Fibroblast of peridontal ligament (primary cell): ENCODE measurements around the gene TSPAN9.

Source experiments
- DNase-seq: peaks from one replicate; pipeline ENCODE4 v3.0.0-alpha.2; 2010; ENCODE audit errors: extremely low read depth

The TSPAN9 gene

DNA sequence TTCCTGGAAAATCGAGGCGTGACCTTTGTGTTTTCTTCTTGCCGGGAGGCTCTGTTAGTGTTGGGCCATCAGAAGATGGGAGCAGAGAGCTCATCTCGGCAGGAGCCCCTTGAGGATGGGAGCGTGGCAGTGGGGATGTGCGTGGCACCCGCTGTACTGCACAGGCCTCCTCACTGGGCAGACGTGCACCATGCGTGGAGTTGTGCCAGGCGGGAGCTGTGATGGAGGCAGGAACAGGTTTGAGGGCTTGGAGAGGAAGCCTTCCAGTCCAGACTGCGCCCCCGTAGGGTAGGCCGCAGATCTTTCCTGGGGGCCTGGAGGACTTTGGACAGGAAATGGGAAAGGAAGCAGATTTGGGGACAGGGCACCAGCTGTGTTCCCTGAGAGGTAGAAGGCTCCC is 197.5 kb downstream of the TSPAN9 start:
- no peak for DNase-seq

DNA sequence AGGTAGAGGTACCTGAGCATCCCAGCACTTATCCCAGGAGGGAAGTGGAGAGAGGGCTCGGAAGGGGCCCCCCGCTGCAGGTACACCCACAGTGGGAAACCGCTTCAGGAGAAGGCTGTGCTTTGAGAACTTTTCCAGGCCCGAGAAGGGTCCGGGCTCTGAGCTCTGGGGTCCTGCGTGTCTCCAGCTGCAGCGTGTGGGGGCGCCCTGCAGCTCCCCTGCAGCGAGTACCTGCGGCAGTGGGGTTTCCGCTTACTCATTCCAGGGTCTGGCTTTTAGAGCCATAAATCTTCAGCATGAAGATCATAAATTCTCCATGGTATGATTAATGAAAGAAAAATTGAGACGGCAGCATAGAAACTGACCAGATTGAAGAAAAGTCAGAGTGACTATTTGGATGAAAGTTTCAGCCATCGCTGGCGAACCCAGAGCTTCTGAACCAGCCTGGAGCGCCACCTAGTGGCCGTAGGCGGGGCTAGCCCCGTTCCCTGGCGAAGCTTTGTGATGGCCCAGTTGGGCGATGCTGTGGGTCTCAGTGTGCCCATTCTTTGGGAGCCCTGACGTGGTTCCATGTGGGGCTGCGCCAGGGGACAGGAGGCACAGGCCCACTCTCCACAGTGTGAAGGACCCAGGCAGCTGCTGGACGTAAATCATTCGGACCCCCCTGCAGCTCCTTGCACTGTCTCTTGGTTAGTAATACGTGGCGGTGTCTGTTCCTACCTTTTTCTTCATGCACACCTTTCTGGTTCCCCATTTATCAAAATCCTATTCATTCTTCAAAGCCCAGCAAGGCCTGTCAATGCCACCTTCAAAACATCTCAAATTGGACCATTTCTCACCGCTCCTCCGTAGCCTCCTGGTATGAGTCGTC is 198.2 kb downstream of the TSPAN9 start:
- peak; percentile 72 for DNase-seq

DNA sequence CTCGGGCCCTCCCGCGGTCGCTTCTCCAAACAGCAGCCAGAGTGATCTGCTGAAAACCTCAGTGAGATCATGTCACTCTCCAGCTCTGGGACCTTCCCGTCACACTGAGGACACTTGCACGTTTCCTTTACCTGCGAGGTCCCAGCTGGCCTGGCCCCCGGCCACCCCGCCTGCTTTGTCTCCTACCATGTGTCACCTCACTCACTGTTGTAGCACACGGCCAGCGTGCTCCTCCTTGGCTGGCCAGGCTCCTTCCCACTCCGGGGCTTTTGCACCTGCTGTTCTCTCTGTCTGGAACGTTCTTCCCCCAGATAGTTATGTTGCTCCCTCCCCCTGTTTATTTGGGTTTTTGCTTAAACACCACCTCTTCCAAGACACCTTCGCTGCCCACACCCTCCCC is 199.0 kb downstream of the TSPAN9 start:
- DNase-seq, result no peak

DNA sequence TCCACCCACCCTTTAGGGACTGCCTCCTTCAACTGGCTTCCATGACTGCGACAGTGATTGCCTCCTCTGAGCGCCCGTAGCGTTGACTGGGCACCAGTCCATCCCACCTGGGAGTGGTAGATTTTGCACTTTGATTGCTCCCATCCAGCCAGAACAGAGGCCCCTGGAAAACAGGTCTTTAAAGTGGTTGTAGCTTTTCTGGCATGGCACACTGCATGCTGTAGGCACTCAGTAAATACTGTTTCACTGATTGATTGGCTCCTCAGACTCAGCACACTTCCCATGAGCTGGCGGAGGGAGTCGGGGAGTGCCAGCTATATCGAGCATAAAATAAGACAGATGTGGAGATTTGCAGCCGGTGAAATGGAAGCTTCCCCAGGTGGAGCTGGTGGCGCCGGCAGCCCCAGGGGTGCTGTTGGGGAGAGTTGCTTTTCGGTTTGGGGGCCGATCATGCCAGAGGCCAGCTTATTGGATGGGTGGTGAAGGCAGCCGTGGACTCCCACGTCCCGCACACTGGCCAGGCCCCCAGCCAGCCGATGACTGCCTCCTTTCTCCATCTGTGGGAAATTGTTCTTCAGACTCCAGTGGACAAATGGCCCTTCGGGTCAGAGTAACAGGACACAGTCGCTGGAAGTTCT is 200.2 kb downstream of the TSPAN9 start:
- no peak for DNase-seq

DNA sequence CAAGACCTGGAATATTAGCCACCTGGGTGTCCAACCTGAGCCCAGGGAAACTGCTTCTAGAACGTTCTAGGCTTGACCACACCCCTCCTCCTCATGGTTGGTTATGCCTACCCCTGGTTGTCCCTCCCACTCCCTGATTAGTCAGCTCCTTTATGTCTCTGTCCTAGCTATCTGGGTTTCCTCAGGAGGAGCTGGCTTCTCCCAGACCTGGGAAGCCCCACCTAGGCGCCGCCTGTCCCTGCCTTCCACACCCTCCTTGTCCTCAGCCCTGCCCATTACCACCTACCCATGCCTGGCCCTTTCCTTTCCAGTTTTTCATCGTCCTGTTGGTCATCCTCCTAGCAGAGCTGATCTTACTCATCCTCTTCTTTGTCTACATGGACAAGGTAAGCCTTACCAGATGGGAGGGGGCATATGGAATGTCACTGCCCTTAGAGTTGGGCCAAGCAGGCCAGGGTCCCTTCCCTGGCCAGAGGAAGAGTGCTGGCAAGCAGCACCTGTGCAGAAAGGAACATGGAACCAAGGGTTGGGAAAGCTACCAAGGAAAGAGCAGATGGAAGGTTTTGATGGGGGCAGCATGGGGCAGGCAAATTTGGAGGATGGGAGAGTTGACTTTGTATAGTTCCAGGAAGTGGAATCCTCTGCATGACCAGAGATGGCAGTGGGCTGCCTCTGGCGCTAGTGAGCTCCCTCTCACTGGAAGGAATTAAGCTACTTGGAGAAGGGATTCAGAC is 201.7 kb downstream of the TSPAN9 start:
- no peak for DNase-seq

DNA sequence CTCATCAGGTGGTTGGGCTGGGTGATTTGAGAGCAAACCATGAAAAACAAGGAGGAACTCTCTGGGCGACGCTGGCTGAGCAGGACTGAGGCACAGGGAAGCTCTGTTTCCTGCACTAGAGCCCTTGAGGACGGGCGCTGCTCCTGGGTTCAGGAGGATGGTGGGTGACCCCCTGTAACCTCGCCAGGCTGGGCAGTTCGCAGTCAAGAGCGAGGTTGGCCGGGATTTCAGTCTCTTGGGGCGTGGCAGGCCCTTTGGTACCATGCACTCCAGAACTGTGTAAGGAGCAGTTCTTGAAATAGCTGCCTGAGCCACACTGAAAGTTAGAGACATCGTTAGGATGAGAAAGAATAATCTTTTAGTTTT is 202.2 kb downstream of the TSPAN9 start:
- no peak for DNase-seq

DNA sequence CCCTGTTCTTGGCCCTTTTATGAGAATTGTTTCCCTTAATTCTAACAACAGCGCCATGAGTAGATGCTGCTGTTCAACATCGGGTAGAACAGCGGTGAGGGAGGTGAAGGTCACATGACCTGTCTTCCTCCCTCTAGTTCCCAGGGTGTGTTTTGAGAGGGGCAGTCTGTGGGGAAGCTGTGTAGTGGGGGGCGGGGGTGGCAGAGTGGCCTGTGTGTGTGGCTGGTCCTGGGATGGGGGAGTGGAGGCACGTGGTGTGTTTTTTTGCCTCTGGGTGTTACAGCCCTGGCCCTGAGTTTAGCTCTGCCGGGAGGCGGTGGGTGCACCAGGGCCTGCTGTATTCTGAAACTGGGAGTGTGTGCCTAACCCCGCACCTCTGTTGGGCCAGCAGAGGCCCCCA is 202.7 kb downstream of the TSPAN9 start:
- no peak for DNase-seq

DNA sequence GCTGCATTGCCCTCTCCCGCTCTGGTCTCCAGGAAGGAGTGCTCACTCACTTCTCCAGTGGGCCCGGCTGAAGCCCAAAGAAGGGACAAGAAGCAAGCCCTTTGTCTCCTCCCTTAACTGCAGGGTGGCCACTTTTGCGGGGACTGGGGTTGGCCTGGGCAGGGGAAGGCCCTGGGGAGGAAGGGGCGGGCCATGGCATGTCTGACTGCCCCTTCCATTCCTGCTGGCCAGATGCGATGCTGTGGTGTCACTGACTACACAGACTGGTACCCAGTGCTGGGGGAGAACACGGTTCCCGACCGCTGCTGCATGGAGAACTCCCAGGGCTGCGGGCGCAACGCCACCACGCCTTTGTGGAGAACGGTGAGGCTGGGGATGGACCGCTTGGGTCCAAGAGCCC is 203.8 kb downstream of the TSPAN9 start:
- no peak for DNase-seq

DNA sequence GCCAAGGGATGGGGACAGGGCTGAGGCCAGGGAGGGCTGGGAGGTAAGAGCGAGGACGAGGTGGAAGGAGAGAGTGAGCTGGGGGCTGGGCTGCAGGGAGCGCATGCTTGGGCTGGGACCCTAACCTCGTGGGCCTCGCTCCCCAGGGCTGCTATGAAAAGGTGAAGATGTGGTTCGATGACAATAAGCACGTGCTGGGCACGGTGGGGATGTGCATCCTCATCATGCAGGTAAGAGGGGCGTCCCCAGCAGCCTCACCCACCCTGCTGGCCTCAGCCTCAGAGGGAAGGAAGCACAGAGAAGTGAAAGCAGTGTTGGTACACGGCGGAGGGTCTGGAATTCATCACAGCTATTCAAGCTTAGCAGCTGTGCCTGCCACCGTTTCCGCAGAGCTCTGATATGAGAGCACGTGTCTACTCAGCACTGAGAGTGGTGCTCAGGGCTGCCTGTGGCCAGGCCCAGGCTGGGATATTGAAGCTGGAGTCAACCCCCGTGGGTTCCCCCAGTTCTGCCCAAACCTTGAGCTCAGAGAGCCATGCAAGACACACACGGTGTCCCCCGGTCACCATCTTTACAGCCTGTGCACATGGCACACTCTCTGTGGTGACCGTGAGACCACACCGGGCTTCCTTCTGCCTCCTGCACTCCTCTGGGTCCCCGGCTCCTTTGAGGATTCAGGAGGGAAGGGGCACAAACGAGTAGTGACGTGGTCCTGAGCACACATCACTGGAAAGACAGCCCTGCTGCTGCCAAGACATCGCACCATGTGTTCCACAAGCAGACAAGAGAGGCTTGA is 204.6 kb downstream of the TSPAN9 start:
- no peak for DNase-seq

DNA sequence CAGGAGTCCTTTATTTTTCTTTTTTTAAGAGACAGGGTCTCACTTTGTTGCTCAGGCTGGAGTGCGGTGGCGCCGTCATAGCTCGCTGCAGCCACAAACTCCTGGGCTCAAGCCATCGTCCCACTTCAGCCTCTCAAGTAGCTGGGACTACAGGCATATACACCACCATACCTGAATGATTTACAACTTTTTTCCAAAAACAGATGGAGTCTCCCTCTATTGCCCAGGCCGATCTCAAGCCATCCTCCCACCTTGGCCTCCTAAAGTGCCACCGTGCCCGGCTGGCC is 205.1 kb downstream of the TSPAN9 start:
- no peak for DNase-seq

DNA sequence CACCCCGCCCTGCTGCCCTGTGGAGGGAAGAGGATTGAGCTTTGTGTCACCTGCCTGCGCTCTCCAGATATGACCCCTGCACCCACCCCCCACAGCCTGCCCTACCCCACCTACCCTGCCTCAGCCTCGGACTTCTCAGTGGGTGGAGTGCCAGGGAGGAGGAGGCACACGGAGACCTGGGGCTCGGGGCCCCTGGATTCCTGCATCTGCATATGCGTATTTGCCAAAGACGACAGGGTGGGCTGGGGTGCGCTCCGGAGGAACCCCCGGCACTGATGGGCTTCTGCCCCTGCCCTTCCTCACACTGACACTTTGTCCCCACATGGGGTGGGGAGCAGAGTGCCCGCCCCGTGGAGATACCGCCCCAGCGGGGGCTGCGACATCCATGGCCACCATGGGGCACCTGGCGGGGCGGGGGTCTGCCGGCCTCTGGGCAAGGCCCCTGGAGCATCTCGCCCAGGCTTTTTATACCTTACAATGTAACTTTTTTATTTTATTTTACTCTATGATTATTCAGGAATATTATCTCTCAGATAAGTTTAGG is 206.0 kb downstream of the TSPAN9 start:
- no peak for DNase-seq

DNA sequence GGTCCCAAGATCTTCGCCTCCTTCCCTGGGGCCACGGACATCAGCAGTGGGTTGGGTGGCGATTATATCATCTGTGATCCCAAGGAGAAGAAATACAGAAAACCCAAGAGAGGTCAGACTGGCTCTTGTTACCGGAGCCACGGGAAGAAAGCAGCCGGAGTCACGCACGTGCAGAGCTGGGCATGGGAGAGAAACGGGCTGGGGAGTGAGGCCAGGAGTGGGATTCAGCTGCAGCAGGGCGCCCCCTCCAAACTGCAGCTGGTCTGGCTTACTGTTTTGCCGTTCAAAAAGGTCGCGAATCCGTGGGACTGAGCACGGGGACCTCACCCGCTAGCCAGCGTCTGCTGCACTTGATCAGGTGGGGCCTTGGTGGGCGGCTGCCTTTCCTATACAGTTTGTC is 207.2 kb downstream of the TSPAN9 start:
- DNase-seq, result no peak

DNA sequence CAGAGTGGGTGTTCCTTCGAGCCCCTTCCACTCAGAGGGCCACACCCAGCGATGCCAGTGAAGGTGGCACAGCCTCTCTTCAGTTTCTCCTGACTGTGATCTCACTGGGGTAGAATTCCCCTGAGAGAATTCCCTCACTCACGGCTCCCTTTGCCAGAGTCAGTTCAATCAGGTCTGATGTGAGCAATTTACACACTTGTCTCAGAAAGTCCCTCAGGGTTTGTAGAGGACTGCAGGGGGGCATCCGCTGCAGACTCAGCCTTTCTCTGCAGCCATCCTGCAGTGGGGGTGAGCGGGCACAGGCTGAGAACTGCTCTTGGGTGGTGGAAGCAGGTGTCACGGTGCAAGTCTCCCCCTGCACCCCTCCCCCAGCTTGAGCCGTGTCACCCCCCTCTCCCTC is 208.4 kb downstream of the TSPAN9 start:
- no peak for DNase-seq

DNA sequence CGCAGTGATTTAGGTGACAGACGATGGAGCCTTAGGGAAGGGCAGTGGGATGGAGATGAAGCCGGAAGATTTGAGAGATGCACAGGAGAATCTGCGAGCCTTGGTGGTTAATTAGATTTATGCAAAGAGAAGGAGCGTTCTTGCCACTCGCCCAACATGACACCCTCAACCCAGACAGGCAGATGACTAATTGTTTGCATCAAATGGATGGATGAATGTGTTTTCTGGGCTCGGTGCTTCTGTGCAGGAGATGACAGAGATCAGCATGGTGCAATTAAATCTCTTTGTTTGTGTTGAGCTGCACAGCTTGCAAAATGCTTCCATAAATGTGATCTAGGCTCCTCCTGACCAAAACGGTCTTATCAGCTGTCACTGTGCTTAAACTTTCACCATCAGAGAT is 211.5 kb downstream of the TSPAN9 start:
- no peak for DNase-seq

DNA sequence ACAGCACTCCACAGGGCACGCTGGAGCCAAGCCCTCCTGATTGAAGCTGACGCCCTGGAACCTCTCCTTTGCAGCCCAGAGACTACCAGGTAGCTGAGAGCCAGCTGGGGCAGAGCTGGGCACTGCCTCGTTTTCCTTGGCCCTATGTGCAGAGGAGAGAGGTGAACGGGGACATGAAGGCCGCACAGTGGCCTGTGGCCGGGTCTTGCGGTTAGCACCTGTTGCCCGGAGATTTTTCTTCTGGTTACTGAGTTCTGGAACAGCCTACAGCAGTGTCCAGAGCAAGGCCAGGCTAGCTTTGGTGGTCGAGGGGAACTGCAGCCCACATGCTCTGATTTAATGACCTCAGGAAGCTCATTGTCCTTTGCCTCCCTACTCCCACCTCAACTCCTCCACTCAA is 212.5 kb downstream of the TSPAN9 start:
- no peak for DNase-seq

DNA sequence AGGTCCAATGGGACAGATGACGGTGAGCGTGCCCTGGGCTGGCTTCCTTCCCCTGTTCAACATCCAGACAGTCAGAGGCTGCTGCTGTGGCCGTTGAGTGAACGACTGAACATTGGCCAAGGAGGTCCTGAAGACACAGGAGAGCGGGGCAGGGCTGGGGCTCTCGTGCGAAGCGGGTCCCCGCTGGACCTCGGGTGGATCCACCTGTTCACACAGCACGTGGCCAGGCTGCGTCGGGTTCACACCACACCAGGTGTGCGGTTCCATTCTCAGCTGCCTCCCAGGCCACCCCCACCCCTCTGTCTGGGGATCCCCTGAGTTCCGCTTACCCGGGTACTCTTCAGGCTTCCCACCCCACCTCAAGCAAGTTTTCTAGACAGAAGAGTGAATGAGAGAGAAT is 214.8 kb downstream of the TSPAN9 start:
- DNase-seq, result no peak

DNA sequence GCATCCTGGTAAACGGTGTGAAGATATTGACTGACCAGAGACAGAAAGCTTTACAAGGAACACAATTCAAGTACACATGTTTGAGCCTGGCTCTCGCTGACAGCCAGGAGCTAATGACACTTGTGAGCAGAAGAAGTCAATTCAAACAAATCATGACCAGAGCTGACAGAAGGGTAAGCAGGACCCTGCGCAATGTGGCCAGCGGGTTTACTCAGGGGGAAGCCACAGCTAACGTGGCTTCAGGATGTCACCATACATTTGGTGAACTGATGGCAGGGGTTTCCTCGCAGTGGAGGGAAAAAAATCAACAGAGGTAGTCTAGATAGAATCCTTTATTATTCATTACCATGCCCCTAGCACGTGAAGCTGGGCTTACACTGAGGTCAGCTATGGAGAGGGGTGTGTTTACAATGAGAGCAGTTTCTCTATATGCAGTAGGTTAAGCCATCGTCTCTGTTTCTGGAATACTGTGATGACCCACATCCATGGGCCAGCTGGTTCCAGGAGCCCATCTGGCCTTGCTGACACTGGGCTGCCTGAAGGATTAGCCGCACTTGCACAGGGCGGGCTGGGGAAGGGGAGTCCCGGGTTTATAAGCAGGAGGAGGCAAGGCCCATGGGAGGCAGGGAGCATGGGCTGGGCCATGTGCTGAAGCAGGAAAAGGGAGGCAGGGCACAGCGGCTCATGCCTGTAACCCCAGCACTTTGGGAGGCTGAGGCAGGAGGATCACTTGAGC is 215.7 kb downstream of the TSPAN9 start:
- no peak for DNase-seq

DNA sequence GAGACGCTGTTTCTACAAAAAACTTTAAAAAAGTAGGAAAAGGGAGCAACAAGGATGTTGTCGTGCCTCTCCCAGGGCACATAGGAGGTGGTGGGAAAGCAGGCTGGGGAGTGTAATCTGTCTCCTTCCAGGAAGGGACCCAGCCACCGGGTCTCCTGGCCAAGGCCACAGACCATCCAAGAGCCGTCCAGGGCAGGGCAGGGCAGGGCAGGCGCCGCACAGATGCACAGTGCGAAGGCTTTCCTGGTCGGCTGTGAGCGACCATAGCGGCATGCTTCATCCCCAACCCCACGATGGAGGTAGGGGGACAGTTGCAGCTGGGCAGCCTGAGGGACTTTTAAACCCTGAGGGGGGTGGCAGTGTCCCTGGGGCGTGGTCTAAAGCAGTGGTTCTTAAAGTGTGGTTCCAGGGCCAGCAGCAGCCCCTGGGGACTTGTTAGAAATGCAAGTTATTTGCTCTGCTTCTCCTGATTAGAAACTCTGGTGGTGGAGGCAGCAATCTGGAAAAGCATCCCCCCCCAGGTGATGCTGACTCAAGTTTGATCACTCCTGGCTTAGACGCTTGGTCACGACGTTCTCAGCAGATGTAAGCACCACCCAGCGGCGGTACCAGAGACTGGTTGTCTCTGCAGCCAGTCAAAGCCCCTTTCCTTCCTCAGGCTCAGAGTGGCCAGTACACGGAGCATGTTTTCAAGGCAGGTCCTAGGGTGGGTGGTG is 216.4 kb downstream of the TSPAN9 start:
- peak; percentile 18 for DNase-seq

DNA sequence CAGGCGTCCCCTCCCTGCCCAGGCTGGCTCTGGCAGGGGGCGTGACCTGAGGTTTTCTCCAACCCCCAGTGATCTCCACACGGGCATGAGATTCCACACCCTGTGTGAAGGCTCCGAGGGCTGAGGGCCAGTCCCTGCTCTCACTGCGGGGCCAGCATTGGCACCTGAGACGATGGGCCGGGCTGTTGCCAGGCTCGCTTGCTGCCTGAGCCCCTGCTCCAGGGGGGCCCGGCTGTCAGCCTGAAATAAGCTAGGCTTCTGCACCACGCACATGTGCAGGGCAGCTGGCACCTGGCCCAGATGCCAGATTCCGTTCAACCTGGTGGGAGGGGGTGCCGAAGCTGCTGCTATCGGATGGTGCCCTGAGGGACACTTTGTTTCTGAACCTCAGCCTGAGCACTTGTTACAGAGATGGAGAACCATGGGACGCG is 217.3 kb downstream of the TSPAN9 start:
- no peak for DNase-seq

DNA sequence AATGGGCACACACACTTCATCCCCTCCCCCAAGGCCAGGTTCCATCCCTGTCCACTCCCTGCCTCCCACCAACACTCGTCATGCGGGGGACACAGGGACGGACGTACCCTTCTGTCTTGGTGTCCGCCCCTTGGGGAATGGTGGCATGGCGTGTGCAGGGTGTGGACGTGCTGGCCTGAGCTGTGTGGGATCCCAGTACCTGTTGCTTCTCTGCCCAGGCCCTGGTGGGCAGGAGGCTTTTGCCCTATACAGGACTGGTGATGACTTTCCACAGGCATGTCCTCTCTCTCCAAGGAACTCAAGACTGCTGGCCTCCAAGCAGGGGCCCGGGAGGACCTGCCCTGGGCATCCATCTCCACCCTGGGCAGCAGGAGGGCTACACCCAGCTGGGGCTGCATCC is 218.0 kb downstream of the TSPAN9 start:
- DNase-seq, result no peak
